ENCODE results near the gene SMYD3.

GRCh38 chr1:246343251-246343650, 163.8 kb downstream of the SMYD3 start:
- TF ChIP-seq CTCF (IDR thresholded peaks at IDR 0.05; ENCODE audit: borderline replicate concordance, extremely low read depth, low read length, poor library complexity, severe bottlenecking) (no peak), EZH2 (IDR thresholded peaks at IDR 0.05; ENCODE audit: borderline replicate concordance, low read depth, low read length, severe bottlenecking) (no peak)

Data from DND-41 (cell line).